SU-DHL-6 (cell line): ENCODE results near the gene SLC25A13.

ENCODE experiments used
- H2AFZ ChIP-seq: fragments of 200-600 bp; sonication (generic); 2 replicates; pipeline ENCODE4 v1.6.1; 2014; ENCODE audit warnings: low read depth, mild to moderate bottlenecking, moderate library complexity, mixed read lengths, antibody characterized with exemption, low read length; ENCODE audit not compliant: severe bottlenecking
- H3F3A ChIP-seq: fragments of 200-600 bp; shearing (Covaris generic); 2 replicates; pipeline ENCODE4 v1.6.0; 2016; ENCODE audit warnings: antibody characterized with exemption, mild to moderate bottlenecking; ENCODE audit not compliant: insufficient read depth
- H3K27ac ChIP-seq: fragments of 200-600 bp; sonication (generic); 2 replicates; pipeline ENCODE4 v1.5.1; 2016; ENCODE audit warnings: low read depth, mild to moderate bottlenecking, low read length, moderate library complexity, mixed read lengths
- H3K27me3 ChIP-seq: fragments of 200-600 bp; sonication (generic), shearing (Covaris generic); 2 replicates; pipeline ENCODE4 v1.6.0; 2014; ENCODE audit warnings: mild to moderate bottlenecking, low read length
- H3K36me3 ChIP-seq: fragments of 200-600 bp; sonication (generic); 2 replicates; pipeline ENCODE4 v1.6.1; 2014; ENCODE audit warnings: mild to moderate bottlenecking, low read length, mixed read lengths
- H3K4me2 ChIP-seq: fragments of 300-600, 200-600 bp; shearing (Covaris generic), sonication (generic); 2 replicates; pipeline ENCODE4 v1.6.0; 2014; ENCODE audit warnings: low read length, low read depth, mild to moderate bottlenecking; ENCODE audit not compliant: poor library complexity, severe bottlenecking
- H3K4me3 ChIP-seq: fragments of 200-600 bp; sonication (generic); 2 replicates; pipeline ENCODE4 v1.5.1; 2014; ENCODE audit warnings: antibody characterized with exemption, low read length, mild to moderate bottlenecking, mixed read lengths; ENCODE audit not compliant: insufficient read depth, poor library complexity, severe bottlenecking
- H3K79me2 ChIP-seq: fragments of 200-600 bp; sonication (generic); 2 replicates; pipeline ENCODE4 v1.6.1; 2014; ENCODE audit warnings: mild to moderate bottlenecking, low read length, moderate library complexity; ENCODE audit not compliant: insufficient read depth
- H3K9ac ChIP-seq: fragments of 200-600 bp; sonication (generic); 2 replicates; pipeline ENCODE4 v1.7.0; 2014; ENCODE audit warnings: mild to moderate bottlenecking, low read length
- H3K9me2 ChIP-seq: fragments of 200-600 bp; sonication (generic); replicated peaks from 2 replicates; pipeline ENCODE4 v1.6.1; 2014; ENCODE audit warnings: low read length; ENCODE audit not compliant: insufficient read depth
- H3K9me3 ChIP-seq: fragments of 200-600 bp; sonication (generic); 2 replicates; pipeline ENCODE4 v1.6.1; 2014; ENCODE audit warnings: low read length, mixed read lengths; ENCODE audit not compliant: insufficient read depth
- H4K20me1 ChIP-seq: fragments of 200-600 bp; sonication (generic); 2 replicates; pipeline ENCODE4 v1.6.1; 2014; ENCODE audit warnings: low read depth, mild to moderate bottlenecking, antibody characterized with exemption, low read length, moderate library complexity, mixed read lengths
- CTCF ChIP-seq: fragments of 200-600 bp; sonication (generic); IDR thresholded peaks from one replicate; pipeline ENCODE4 v1.5.1; 2017; ENCODE audit warnings: antibody characterized with exemption, mild to moderate bottlenecking, low read length, moderate library complexity; ENCODE audit not compliant: insufficient read depth, poor library complexity, severe bottlenecking
- EZH2phosphoT487 ChIP-seq: fragments of 200-600 bp; sonication (generic), shearing (Covaris generic); conservative IDR thresholded peaks from 2 replicates; pipeline ENCODE4 v1.6.1; 2018; ENCODE audit warnings: mild to moderate bottlenecking, antibody characterized with exemption, low read length, moderate library complexity, mixed read lengths

The SLC25A13 gene

DNA sequence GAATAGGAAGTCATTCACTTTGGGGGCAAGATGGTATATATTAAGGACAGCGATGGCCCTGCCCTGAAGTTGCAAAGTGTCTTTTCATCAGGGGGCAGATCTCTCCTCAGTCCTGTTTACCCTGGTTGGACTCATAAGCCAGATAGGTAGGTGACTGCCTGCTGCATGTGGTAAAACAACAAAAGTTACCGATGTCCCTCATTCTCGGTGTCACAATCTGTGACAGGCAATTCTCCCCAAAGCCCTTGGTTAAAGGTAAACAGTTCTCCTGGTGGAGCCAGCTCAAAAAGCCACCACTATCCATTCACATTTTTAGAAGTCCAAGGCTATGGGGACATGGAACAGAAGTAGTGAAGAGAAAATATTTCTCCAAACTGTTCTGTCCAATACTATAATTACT is 9.9 kb upstream of the SLC25A13 start:
- Histone ChIP-seq H3K79me2 (no peaks in the 10 kb centered on the region), H3K27ac (no peak overlapping the region), H3K9me2 (no peaks in the 10 kb centered on the region), H3K27me3 (peaks cover 7% of the 10 kb centered on the region; the same call in 1 of the 2 replicates), H3K36me3 (no peaks in the 10 kb centered on the region), H3K9me3 (no peaks in the 10 kb centered on the region), H3K4me2 (no peak overlapping the region), H3K9ac (no peak overlapping the region), H3F3A (no peaks in the 10 kb centered on the region), H3K4me3 (no peak overlapping the region), H4K20me1 (no peaks in the 10 kb centered on the region), H2AFZ (no peak overlapping the region)
- TF ChIP-seq CTCF, result no peak
- no peak for TF ChIP-seq EZH2phosphoT487

DNA sequence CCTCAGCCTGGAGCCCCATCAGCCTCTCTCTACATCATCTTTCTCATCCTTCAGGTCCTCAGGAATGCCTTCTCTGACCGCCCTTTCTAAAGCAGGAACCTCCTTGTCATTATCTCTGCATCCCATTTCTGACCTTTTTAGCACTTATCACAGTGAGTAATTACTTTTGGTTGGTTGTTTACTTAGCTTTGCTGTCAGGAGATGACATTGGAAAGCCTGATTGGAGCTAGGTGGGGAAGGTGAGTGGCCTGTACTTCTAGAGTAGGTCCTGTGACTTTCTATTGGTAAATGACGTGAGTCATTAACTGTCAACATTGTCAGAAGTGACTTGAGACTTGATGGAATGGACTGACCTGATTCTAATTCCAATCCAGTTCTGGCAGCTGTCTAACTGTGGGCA is 9.3 kb upstream of the SLC25A13 start:
- no peaks in the 10 kb centered on the region for H3K36me3 ChIP-seq
- no peaks in the 10 kb centered on the region for H4K20me1 ChIP-seq
- no peak overlapping the region for H3K4me2 ChIP-seq
- no peaks in the 10 kb centered on the region for H3F3A ChIP-seq
- H3K9ac ChIP-seq, result no peak overlapping the region
- no peaks in the 10 kb centered on the region for H3K9me3 ChIP-seq
- TF ChIP-seq EZH2phosphoT487 (no peak), CTCF (no peak)
- no peak overlapping the region for H3K27ac ChIP-seq
- no peak overlapping the region for H3K4me3 ChIP-seq
- H3K27me3 ChIP-seq, result peaks cover 5% of the 10 kb centered on the region; the same call in 1 of the 2 replicates
- no peak overlapping the region for H2AFZ ChIP-seq
- no peaks in the 10 kb centered on the region for H3K79me2 ChIP-seq
- H3K9me2 ChIP-seq, result no peaks in the 10 kb centered on the region

DNA sequence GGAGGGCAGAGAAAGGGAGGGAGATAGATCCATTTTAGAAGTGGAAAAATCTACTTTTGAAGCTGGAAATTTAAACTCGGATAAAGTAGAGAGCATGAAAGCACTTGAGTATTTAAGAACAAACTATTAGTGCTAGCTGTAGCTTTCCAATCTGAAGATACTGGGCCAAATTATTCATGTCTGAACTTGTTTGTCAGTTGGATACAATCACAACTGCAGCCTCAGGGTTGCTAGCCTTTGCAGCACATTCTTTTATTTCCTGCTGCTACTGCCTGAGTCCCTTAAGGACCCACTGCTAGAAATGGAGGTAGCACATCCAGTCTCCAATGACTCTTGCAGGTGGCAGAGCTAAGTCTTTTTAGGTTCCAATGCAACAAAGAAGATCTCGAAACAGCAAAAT is 8.3 kb upstream of the SLC25A13 start:
- no peaks in the 10 kb centered on the region for H3K79me2 ChIP-seq
- no peak overlapping the region for H2AFZ ChIP-seq
- no peak overlapping the region for H3K4me2 ChIP-seq
- no peak overlapping the region for H3K4me3 ChIP-seq
- H3K36me3 ChIP-seq, result no peaks in the 10 kb centered on the region
- peaks cover 5% of the 10 kb centered on the region; the same call in 1 of the 2 replicates for H3K27me3 ChIP-seq
- H3K9me2 ChIP-seq, result no peaks in the 10 kb centered on the region
- no peak overlapping the region for H3K9ac ChIP-seq
- H3K9me3 ChIP-seq, result no peaks in the 10 kb centered on the region
- H4K20me1 ChIP-seq, result no peaks in the 10 kb centered on the region
- H3F3A ChIP-seq, result no peaks in the 10 kb centered on the region
- no peak overlapping the region for H3K27ac ChIP-seq
- TF ChIP-seq EZH2phosphoT487, result no peak
- TF ChIP-seq CTCF, result no peak
